ENCODE data around the gene PTAR1. TPM values are rescaled to one million over a fixed set of nuclear protein-coding genes. Genes with fewer than 3 reads are reported as not detected.
"Not testable (repeated sequence)": the region's sequence is repeated elsewhere in the genome, so short reads cannot be mapped to it uniquely, and the experiment has no call there.

PTAR1 gene
- total RNA-seq, 2 donors from 2014 or later = 47.6 to 54.0 TPM

GRCh38 chr9:69801989-69802388, 42.2 kb upstream of the PTAR1 start:
- DNase-seq (ENCODE audit: low spot score) = no peak
- WGBS = 92% methylated on average over 2 of the region's 2 CpGs
- H3K4me1 ChIP-seq (replicated peaks) = no peaks in the 10 kb centered on the region
- no peak overlapping the region for H3K27ac ChIP-seq
- intact Hi-C loops (cut with DNase I) = no loop called here
- TF ChIP-seq POLR2AphosphoS5 (IDR thresholded peaks at IDR 0.05) (no peak), POLR2A (IDR thresholded peaks at IDR 0.05) (no peak), CTCF (IDR thresholded peaks at IDR 0.05) (no peak)
- no peak overlapping the region for H3K4me3 ChIP-seq
- H3K9me3 ChIP-seq = no peaks in the 10 kb centered on the region
- H3K27me3 ChIP-seq (replicated peaks; ENCODE audit: insufficient read depth) = no peaks in the 10 kb centered on the region
- no peaks in the 10 kb centered on the region for H3K36me3 ChIP-seq

- WGBS = 66% methylated on average over 5 of the region's 5 CpGs
- H3K36me3 ChIP-seq; intact Hi-C loops (cut with DNase I); H3K4me1 ChIP-seq (replicated peaks); H3K27ac ChIP-seq; H3K27me3 ChIP-seq (replicated peaks; ENCODE audit: insufficient read depth); H3K4me3 ChIP-seq; DNase-seq (ENCODE audit: low spot score); H3K9me3 ChIP-seq: not testable (repeated sequence)
Measured at GRCh38 chr9:69800027-69800426, 40.2 kb upstream of the PTAR1 start.

DNA sequence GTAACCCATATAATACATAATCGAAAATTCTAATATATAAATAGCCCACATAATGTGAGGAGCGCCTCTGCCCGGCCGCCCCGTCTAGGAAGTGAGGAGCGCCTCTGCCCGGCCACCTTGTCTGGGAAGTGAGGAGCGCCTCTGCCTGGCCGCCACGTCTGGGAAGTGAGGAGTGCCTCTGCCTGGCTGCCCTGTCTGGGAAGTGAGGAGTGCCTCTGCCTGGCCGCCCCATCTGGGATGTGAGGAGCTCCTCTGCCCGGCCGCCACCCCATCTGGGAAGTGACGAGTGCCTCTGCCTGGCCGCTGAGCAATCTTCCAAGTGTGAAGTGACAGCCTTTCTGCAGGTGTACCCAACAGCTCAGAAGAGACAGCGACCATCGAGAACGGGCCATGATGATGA, 39.7 kb upstream of the PTAR1 start:
- DNase-seq (ENCODE audit: low spot score); intact Hi-C loops (cut with DNase I); H3K27me3 ChIP-seq (replicated peaks; ENCODE audit: insufficient read depth); H3K36me3 ChIP-seq; H3K4me1 ChIP-seq (replicated peaks); H3K9me3 ChIP-seq; H3K27ac ChIP-seq; H3K4me3 ChIP-seq: not testable (repeated sequence)
- WGBS = 96% methylated on average over 18 of the region's 18 CpGs

GRCh38 chr9:69798744-69799143, 38.9 kb upstream of the PTAR1 start:
- Histone ChIP-seq H3K4me1 (replicated peaks) (no peaks in the 10 kb centered on the region), H3K9me3 (no peaks in the 10 kb centered on the region), H3K36me3 (no peaks in the 10 kb centered on the region), H3K27me3 (replicated peaks; ENCODE audit: insufficient read depth) (no peaks in the 10 kb centered on the region), H3K4me3 (no peak overlapping the region), H3K27ac (no peak overlapping the region)
- WGBS = 65% methylated on average over 4 of the region's 4 CpGs
- no peak for DNase-seq (ENCODE audit: low spot score)
- intact Hi-C loops (cut with DNase I) = no loop called here
- TF ChIP-seq CTCF (IDR thresholded peaks at IDR 0.05) = no peak
- TF ChIP-seq POLR2AphosphoS5 (IDR thresholded peaks at IDR 0.05) = no peak
- no peak for TF ChIP-seq POLR2A (IDR thresholded peaks at IDR 0.05)

DNA sequence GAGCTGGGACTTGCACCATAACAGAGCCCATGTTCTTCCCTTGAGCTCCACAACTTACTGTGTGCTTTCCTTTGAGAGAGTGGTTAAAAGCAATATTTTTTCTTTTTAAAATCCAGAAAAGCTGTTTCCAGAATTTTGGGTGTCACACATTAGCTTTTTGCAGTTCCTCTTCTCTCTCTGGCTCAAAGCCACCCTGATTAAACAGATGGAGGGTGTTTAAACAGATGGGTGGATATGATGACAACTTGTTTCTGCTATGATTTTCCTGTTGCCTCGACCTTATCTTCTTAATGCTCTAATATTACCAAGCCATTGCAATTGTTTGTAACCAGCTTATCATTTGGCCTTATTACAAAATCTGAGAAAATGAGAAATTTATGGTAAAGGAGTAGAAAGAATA, 37.9 kb upstream of the PTAR1 start:
- no peaks in the 10 kb centered on the region for H3K27me3 ChIP-seq (replicated peaks; ENCODE audit: insufficient read depth)
- TF ChIP-seq POLR2A (IDR thresholded peaks at IDR 0.05) (no peak), CTCF (IDR thresholded peaks at IDR 0.05) (no peak), POLR2AphosphoS5 (IDR thresholded peaks at IDR 0.05) (no peak)
- H3K36me3 ChIP-seq = no peaks in the 10 kb centered on the region
- H3K4me1 ChIP-seq (replicated peaks) = no peaks in the 10 kb centered on the region
- no peak overlapping the region for H3K4me3 ChIP-seq
- intact Hi-C loops (cut with DNase I) = no loop called here
- no peak for DNase-seq (ENCODE audit: low spot score)
- no peak overlapping the region for H3K27ac ChIP-seq
- no peaks in the 10 kb centered on the region for H3K9me3 ChIP-seq
- WGBS = 0% methylated on average over 1 of the region's 1 CpG

- no peak for DNase-seq (ENCODE audit: low spot score)
- WGBS = 87% methylated on average over 3 of the region's 3 CpGs
- TF ChIP-seq POLR2A (IDR thresholded peaks at IDR 0.05) = no peak
Measured at GRCh38 chr9:69794356-69794755, 34.5 kb upstream of the PTAR1 start.

More at GRCh38 chr9:69794356-69794755, 34.5 kb upstream of the PTAR1 start:
- Histone ChIP-seq H3K4me3 (no peak overlapping the region), H3K9me3 (no peaks in the 10 kb centered on the region), H3K36me3 (no peaks in the 10 kb centered on the region), H3K27me3 (replicated peaks; ENCODE audit: insufficient read depth) (no peaks in the 10 kb centered on the region), H3K4me1 (replicated peaks) (no peaks in the 10 kb centered on the region), H3K27ac (no peak overlapping the region)
- intact Hi-C loops (cut with DNase I) = no loop called here

All from prostate gland (tissue), 2 donors.